Measurements from ENCODE around the gene IGF1.

DNA sequence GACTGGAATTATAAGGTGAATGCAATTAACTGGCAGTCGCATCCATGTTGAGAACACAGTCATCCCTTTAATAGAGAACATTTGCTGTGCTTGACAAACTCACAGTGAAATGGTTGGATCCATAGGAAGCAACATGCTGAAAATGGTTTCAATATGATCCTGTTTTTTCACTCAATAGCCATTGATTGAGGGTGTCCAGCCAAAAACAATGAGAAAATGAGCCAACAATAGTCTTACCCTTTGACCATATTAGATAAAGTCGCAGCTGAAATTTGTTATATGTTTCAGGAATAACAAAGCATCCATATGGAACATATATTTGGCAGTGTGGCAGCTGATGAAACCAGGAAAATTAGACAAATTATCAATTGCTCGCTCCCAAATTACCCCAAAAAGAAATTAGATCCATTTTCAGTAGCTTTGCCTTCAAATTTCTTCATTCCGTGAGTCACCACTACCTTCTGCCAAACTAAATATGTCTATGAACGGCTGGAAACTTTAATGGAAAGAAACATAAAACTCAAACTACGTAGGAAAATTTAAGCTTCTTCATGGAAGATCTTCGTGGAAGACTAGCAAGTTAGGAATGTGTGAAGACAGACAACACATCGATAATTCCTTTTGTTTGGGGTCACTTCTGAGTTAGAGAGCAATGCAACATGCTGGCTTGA, 17.4 kb downstream of the IGF1 start:
- TF ChIP-seq, protein P1, sequence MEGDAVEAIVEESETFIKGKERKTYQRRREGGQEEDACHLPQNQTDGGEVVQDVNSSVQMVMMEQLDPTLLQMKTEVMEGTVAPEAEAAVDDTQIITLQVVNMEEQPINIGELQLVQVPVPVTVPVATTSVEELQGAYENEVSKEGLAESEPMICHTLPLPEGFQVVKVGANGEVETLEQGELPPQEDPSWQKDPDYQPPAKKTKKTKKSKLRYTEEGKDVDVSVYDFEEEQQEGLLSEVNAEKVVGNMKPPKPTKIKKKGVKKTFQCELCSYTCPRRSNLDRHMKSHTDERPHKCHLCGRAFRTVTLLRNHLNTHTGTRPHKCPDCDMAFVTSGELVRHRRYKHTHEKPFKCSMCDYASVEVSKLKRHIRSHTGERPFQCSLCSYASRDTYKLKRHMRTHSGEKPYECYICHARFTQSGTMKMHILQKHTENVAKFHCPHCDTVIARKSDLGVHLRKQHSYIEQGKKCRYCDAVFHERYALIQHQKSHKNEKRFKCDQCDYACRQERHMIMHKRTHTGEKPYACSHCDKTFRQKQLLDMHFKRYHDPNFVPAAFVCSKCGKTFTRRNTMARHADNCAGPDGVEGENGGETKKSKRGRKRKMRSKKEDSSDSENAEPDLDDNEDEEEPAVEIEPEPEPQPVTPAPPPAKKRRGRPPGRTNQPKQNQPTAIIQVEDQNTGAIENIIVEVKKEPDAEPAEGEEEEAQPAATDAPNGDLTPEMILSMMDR (IDR thresholded peaks at IDR 0.05; ENCODE audit: low read depth, low read length), result no peak
- no peak for TF ChIP-seq EZH2phosphoT487 (IDR thresholded peaks at IDR 0.05; ENCODE audit: low read depth)

Measured in OCI-LY3 (cell line).